Duodenal mucosa (tissue), 2 donors: ENCODE results near the gene ADNP2.

ENCODE experiments used
- H3K27ac ChIP-seq: one replicate; pipeline ENCODE4 v1.7.0; 2013; ENCODE audit warnings: low read depth, low read length
- H3K27me3 ChIP-seq, 2 donors: one replicate each; pipeline ENCODE4 v1.7.0; 2013; ENCODE audit warnings: low read length in 2 of 2, control low read depth in 1 of 2; ENCODE audit not compliant: insufficient read depth in 2 of 2, control insufficient read depth in 1 of 2
- H3K36me3 ChIP-seq, 2 donors: one replicate each; pipeline ENCODE4 v1.7.0; 2013; ENCODE audit warnings: low read length in 2 of 2, control low read depth in 1 of 2; ENCODE audit not compliant: insufficient read depth in 2 of 2, control insufficient read depth in 1 of 2
- H3K4me1 ChIP-seq, 2 donors: one replicate each; pipeline ENCODE4 v1.7.0; 2013; ENCODE audit warnings: low read length in 2 of 2, control low read depth in 1 of 2; ENCODE audit not compliant: insufficient read depth in 2 of 2, control insufficient read depth in 1 of 2
- H3K4me3 ChIP-seq, 2 donors: one replicate each; pipeline ENCODE4 v1.7.0; 2013; ENCODE audit warnings: low read length in 2 of 2, low read depth in 1 of 2
- H3K9ac ChIP-seq, 2 donors: one replicate each; pipeline ENCODE4 v1.7.0; 2013; ENCODE audit warnings: low read length in 2 of 2, low read depth in 1 of 2
- H3K9me3 ChIP-seq, 2 donors: one replicate each; pipeline ENCODE4 v1.7.0; 2013; ENCODE audit warnings: low read length in 2 of 2, control low read depth in 1 of 2; ENCODE audit not compliant: control insufficient read depth in 1 of 2

ADNP2 gene

GRCh38 chr18:80108739-80109675, at the start of gene ADNP2:
Gene ADNP2 (plus strand): TSS chr18:80109262. CDS start chr18:80117543, 8,281 bp downstream.
- H3K9ac ChIP-seq = peak within 1 kb of the TSS; percentile 56 to 67
- peaks cover 0 to 5% of the 10 kb centered on the region in 2 donors for H3K9me3 ChIP-seq
- no peaks in the 10 kb centered on the region for H3K27me3 ChIP-seq
- H3K36me3 ChIP-seq = no peaks in the 10 kb centered on the region
- H3K4me3 ChIP-seq = peak within 1 kb of the TSS; percentile 75 to 77
- H3K27ac ChIP-seq = peak within 1 kb of the TSS; percentile 58
- peaks cover 7 to 13% of the 10 kb centered on the region in 2 donors for H3K4me1 ChIP-seq

GRCh38 chr18:80059945-80060344, 49.1 kb upstream of the ADNP2 start:
- peaks cover 4 to 13% of the 10 kb centered on the region in 2 donors for H3K9me3 ChIP-seq

GRCh38 chr18:80065705-80066104, 43.4 kb upstream of the ADNP2 start:
- Histone ChIP-seq H3K36me3 (no peaks in the 10 kb centered on the region), H3K27ac (no peak overlapping the region), H3K4me1 (no peaks in the 10 kb centered on the region), H3K9me3 (no peaks in the 10 kb centered on the region), H3K9ac (no peak overlapping the region), H3K4me3 (no peak overlapping the region), H3K27me3 (no peaks in the 10 kb centered on the region)

More at GRCh38 chr18:80059945-80060344, 49.1 kb upstream of the ADNP2 start:
- Histone ChIP-seq H3K27ac (no peak overlapping the region), H3K36me3 (no peaks in the 10 kb centered on the region), H3K27me3 (no peaks in the 10 kb centered on the region), H3K4me1 (no peaks in the 10 kb centered on the region), H3K9ac (no peak overlapping the region), H3K4me3 (no peak overlapping the region)

GRCh38 chr18:80067321-80067720, 41.7 kb upstream of the ADNP2 start:
- Histone ChIP-seq H3K27me3 (no peaks in the 10 kb centered on the region), H3K36me3 (no peaks in the 10 kb centered on the region), H3K9me3 (no peaks in the 10 kb centered on the region), H3K9ac (no peak overlapping the region), H3K4me3 (no peak overlapping the region), H3K4me1 (no peaks in the 10 kb centered on the region), H3K27ac (no peak overlapping the region)

GRCh38 chr18:80067897-80068296, 41.2 kb upstream of the ADNP2 start:
- Histone ChIP-seq H3K36me3 (no peaks in the 10 kb centered on the region), H3K4me3 (no peak overlapping the region), H3K9me3 (no peaks in the 10 kb centered on the region), H3K27me3 (no peaks in the 10 kb centered on the region), H3K27ac (no peak overlapping the region), H3K9ac (no peak overlapping the region), H3K4me1 (no peaks in the 10 kb centered on the region)

GRCh38 chr18:80068571-80069272, 40.3 kb upstream of the ADNP2 start:
- Histone ChIP-seq H3K4me1 (no peaks in the 10 kb centered on the region), H3K27ac (no peak overlapping the region), H3K9me3 (no peaks in the 10 kb centered on the region), H3K36me3 (no peaks in the 10 kb centered on the region), H3K9ac (no peak overlapping the region), H3K4me3 (no peak overlapping the region), H3K27me3 (no peaks in the 10 kb centered on the region)

GRCh38 chr18:80070825-80071224, 38.2 kb upstream of the ADNP2 start:
- H3K9ac ChIP-seq = no peak overlapping the region
- H3K27me3 ChIP-seq = no peaks in the 10 kb centered on the region
- no peaks in the 10 kb centered on the region for H3K9me3 ChIP-seq
- H3K4me1 ChIP-seq = no peaks in the 10 kb centered on the region
- no peak overlapping the region for H3K4me3 ChIP-seq
- H3K36me3 ChIP-seq = no peaks in the 10 kb centered on the region
- no peak overlapping the region for H3K27ac ChIP-seq

GRCh38 chr18:80074183-80074582, 34.9 kb upstream of the ADNP2 start:
- H3K27ac ChIP-seq = no peak overlapping the region
- no peak overlapping the region for H3K4me3 ChIP-seq
- no peaks in the 10 kb centered on the region for H3K4me1 ChIP-seq
- no peaks in the 10 kb centered on the region for H3K27me3 ChIP-seq
- no peaks in the 10 kb centered on the region for H3K36me3 ChIP-seq
- H3K9me3 ChIP-seq = no peaks in the 10 kb centered on the region
- no peak overlapping the region for H3K9ac ChIP-seq

GRCh38 chr18:80074697-80075096, 34.4 kb upstream of the ADNP2 start:
- H3K27ac ChIP-seq = no peak overlapping the region
- no peaks in the 10 kb centered on the region for H3K36me3 ChIP-seq
- no peak overlapping the region for H3K4me3 ChIP-seq
- no peaks in the 10 kb centered on the region for H3K9me3 ChIP-seq
- no peaks in the 10 kb centered on the region for H3K4me1 ChIP-seq
- no peak overlapping the region for H3K9ac ChIP-seq
- H3K27me3 ChIP-seq = no peaks in the 10 kb centered on the region

GRCh38 chr18:80075940-80076339, 33.1 kb upstream of the ADNP2 start:
- no peaks in the 10 kb centered on the region for H3K36me3 ChIP-seq

More at GRCh38 chr18:80075940-80076339, 33.1 kb upstream of the ADNP2 start:
- Histone ChIP-seq H3K9me3 (no peaks in the 10 kb centered on the region), H3K9ac (no peak overlapping the region), H3K27ac (no peak overlapping the region), H3K27me3 (no peaks in the 10 kb centered on the region), H3K4me1 (no peaks in the 10 kb centered on the region), H3K4me3 (no peak overlapping the region)
